Body of pancreas (tissue), 4 donors: ENCODE results near the gene RBM4B.

Source experiments
- CTCF ChIP-seq, 7 experiments: fragments of 450-650 bp in 4 of 7; fragments of 200-600 bp in 3 of 7; sonication (generic) in 3 of 7; IDR thresholded peaks; one replicate each; pipeline ENCODE4 v1.5.1; 2016 to 2019; ENCODE audit warnings: antibody characterized with exemption in 7 of 7
- POLR2A ChIP-seq, 3 donors: fragments of 450-650 bp; IDR thresholded peaks; one replicate each; pipeline ENCODE4 v1.6.1; 2016; ENCODE audit warnings: antibody characterized with exemption in 3 of 3, mild to moderate bottlenecking in 2 of 3

DNA sequence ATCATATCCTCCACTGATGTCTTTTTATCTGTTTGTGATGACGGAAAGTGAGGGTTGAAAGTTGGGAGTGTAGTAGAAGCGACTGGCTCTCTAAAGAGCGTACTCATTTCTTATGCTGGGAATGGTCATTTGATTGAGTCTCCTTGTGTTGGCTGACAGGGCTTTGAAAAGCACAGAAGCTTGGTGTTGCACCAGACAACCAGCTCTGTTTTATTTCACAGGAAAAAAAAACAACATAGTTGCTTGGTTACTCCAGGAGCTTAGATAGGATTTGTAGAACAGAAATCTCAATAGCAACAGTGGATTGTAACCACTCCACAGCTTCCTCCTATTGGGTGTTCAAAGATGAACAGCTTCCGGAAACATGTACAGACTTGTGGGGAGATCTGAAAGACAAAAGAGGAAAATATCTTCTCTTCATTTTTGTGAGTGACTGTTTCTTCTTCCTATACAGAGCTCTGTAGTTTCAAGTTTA, 58.6 kb downstream of the RBM4B start:
- TF ChIP-seq CTCF (IDR thresholded peaks at IDR 0.05) (no peak), POLR2A (IDR thresholded peaks at IDR 0.05) (peak in 2 of 3 donors; percentile 25 to 62)
